HG03460 (cell line): Measurements from ENCODE around the gene RPTOR.
"Not testable (repeated sequence)": the region's sequence is repeated elsewhere in the genome, so short reads cannot be mapped to it uniquely, and the experiment has no call there.

ENCODE experiments used
- ATAC-seq: cut with Tn5 transposase; IDR thresholded peaks from one replicate; pipeline ENCODE4 v1.9.1; 2021; ENCODE audit not compliant: unreplicated experiment

Gene RPTOR

GRCh38 chr17:80761110-80761871 lies 216.7 kb downstream of the RPTOR start:
- no peak for ATAC-seq

GRCh38 chr17:80762076-80762475 lies 217.4 kb downstream of the RPTOR start:
- ATAC-seq: no peak

DNA sequence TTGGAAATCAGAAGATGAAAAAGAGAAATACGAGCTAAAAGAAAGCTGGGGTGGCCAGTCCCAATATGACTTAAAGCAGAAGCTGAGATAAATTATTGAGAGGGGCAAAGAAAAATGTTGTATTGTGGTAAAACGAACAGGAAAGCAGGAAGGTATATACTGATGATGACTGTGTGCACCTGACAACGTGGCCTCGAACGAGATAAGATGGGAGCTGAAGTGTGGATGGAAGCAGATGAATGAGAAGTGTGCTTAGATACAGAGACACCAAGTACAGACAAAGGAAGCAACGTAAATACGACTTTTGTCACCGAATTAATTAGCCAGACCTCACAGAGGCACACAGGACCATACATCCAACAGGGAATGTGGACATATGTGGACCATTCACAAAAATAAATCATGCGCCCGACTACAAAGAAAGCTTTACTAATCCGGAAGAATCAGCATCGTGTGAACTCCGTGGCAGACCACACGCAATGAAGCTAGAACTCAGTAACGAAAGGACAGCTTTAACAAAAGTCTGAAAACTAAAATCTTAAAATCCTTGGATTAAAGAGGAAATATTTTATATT lies 218.7 kb downstream of the RPTOR start:
- no peak for ATAC-seq

DNA sequence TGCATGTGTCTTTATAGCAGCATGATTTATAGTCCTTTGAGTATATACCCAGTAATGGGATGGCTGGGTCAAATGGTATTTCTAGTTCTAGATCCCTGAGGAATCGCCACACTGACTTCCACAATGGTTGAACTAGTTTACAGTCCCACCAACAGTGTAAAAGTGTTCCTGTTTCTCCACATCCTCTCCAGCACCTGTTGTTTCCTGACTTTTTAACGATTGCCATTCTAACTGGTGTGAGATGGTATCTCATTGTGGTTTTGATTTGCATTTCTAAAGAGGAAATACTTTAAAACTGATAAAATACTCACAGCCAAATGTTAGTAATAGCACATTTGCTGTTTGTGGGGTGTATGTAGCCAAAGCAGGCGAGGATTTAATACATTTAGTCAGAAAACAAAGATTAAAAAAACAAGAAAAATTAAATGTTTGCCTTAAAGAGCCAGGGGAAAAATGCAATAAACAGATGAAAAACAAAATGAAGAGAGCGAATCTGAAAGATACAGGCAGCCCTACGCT lies 220.0 kb downstream of the RPTOR start:
- not testable (repeated sequence) for ATAC-seq

- ATAC-seq: no peak
These were observed 220.8 kb downstream of the RPTOR start for GRCh38 chr17:80765241-80765961.

DNA sequence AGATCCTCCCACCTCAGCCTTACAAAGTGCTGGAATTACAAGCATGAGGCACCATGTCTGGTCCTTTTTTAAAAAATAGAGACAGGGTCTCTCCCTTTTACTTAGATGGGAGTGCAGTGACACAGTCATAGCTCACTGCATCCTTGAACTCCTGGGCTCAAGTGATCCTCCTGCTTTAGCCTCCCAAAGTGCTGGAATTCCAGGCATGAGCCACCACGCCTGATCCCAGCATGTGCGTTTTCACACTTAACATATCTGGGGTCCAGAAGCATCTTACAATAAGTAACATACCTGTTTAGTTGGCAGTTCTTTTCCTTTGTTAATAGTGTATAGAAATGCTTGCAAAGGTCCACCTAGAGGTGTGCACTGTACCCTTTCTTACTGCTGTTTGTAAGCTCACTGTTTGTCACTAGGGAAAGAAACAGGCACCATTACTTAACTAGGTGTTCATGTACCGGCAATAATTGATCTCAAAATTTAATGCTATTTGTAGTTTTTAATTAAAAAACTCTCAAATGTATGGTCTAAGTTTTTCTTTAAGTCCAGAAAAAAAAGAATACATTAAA lies 221.7 kb downstream of the RPTOR start:
- ATAC-seq: no peak

- ATAC-seq: no peak
These were observed 223.8 kb downstream of the RPTOR start for GRCh38 chr17:80768389-80768788.

DNA sequence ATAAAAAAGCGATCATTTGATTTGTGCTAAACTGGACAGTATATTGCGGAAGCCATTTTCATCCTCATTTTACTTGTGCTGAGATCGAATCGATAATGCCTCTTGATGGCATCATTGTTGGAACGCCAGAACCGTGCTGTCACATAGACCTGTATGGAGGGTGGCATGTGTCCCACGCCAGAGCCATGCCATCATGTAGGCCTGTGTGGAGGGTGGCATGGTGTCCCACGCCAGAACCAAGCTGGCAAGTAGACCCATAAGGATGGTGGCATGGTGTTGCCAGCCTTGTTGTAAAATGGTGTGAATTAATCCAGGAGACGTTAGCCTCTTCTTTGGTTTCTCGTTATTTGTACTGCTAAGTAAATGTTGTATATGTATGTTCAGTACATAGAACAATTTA lies 224.3 kb downstream of the RPTOR start:
- no peak for ATAC-seq

GRCh38 chr17:80769516-80769915 lies 224.9 kb downstream of the RPTOR start:
- no peak for ATAC-seq

DNA sequence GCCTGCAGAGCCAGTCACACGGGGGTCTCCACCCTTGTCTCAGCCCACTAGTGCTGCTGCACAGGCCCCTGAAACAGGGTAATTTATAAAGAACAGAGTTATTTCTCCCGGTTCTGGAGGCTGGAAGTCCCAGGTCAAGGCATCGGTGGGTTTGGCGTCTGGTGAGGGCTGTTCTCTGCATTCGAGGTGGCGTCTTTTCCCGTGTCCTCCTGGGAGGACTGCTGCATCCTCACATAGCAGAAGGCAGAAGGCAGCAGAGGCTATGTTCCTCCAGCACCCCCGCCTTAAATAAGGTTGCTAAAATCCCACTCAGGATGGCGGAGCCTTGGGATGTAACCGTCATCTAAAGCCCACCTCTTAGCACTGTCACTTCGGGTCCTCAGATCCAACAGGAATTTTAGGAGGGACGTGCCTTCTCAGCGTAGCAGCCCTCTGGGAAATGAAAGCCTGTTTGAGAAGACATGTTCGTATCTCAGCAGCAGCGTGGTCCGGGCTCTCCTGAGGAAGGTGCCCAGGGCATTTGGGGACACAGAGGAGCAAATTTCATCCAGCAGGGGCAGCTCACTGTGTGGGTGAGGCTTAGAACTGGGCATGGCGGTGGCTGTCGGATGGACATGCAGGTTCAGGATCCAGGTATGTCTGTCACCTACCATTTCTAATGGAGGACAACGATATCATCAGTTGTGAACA lies 225.4 kb downstream of the RPTOR start:
- no peak for ATAC-seq

DNA sequence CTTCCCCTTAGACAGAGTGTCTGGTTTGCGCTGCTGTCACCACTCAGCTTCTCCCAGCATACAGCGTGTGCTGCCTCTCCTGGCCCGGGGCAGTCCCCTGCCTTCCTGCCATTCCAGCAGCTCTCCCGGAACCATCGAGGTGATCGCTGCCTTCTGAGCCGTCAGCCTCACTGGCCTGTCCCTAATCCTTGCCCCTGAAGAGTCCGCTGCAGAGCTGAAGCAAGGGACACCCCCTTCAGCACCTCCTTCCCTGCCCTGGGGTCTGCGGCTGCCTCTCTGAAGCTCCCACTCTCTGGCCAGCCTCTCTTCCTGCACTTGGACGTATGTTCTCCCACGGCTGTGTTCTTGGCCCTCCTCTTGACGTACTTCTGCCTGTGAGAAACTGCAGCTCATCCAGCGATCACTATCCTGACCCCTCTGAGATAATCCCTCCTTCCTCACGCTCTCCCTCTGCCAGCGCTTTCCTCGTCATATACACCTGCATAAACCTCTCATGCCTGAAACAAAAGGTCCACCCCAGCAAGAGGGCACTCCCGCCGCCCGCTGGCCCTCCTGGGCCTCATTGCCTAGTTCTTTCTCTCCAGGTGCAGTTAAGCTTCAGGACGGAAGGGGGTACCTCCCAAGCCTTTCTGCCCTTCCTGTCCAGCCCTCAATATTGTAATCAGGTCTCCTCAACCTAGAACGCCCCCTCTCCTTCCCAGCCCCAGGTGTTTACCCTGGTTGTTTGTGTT lies 226.4 kb downstream of the RPTOR start:
- ATAC-seq: no peak

- ATAC-seq: no peak
These were observed 227.0 kb downstream of the RPTOR start for GRCh38 chr17:80771612-80772005.

DNA sequence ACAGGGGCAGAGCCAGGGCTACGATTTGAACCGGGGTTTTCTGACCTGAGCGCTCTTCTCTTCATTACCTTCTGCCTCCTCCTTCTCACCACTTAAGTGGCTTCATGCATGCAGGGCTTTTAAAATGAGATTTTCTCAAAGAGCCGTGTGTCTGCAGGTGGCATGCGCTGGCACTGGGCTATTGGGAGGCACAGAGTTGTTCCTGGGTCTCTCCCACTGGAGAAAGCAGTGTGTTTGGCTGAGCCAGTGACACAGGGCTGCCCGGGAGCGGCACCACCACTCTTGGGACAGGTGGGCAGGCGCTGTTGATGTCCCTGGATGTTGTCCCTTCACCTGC lies 228.2 kb downstream of the RPTOR start:
- ATAC-seq: no peak

DNA sequence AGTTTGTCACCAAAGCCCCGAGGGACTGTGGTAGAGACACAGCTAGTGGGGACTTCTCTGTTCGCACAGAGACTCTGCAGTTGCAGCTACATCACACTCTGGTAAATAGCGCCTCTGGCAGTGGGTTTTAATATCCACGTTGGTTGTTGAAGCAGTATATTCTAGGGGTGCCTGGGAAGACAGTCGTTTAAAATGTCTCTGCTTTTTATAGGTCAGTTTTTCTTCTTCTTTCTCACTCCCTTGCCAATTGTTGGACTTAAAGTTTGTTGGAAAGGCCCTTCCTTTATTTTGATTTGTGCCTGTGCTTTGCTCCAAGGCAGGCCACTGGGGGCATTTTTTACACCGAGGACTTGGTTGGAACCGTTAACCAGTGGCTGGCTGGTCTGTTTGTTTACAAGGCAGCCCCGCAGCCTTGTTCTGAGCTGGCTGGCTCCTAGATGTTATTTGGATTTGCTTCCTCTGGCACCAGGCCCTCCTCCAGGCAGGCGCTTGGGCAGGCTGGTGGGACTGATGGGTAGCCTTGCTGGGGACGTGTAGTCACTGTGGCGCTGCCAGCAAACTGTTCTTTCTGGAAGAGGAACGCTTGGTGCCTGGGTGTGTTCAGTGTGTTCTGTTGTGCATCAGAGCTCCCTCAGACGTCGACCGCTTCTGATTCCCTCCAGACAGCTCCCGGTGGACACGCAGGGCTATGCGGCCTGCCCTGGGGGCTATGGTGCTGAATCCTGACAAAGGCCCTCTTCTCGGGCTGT lies 228.8 kb downstream of the RPTOR start:
- ATAC-seq: no peak

DNA sequence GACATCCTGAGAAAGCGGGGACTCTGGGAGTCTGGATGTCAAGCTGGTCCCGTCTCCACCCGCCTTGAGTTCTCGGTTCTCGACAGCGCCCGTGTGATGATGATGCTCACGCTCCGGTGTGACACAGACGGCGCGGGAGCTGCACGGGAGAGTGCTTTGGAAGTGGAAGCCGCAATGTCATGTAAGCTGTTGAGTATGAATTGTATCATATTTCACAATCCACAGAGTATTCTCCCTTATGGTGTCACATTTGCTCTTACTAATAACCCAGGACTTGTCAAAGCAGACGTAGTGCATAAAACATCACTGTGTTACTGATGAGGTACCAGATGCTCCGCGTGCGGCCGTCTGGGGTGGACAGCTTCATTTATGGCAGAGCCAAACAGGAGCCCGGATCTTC lies 229.5 kb downstream of the RPTOR start:
- no peak for ATAC-seq

- ATAC-seq: no peak
These were observed 230.1 kb downstream of the RPTOR start for GRCh38 chr17:80774643-80775281.

GRCh38 chr17:80775863-80776262 lies 231.2 kb downstream of the RPTOR start:
- no peak for ATAC-seq

GRCh38 chr17:80777274-80777673 lies 232.6 kb downstream of the RPTOR start:
- ATAC-seq: no peak

GRCh38 chr17:80778716-80779115 lies 234.1 kb downstream of the RPTOR start:
- no peak for ATAC-seq
